DMS53 treated with DMSO at 0.1 percent for 48 hours (cell line): Measurements from ENCODE around the gene UBN1.
"Not testable (repeated sequence)": the region's sequence is repeated elsewhere in the genome, so short reads cannot be mapped to it uniquely, and the experiment has no call there.

Experiments
- DNase-seq: peaks from one replicate; lab custom pipeline; 2025; ENCODE audit not compliant: unreplicated experiment; lab: John Stamatoyannopoulos, UW

Gene UBN1

GRCh38 chr16:4927661-4928060 lies 80.4 kb downstream of the UBN1 start:
- DNase-seq = no peak

- no peak for DNase-seq
These were observed 80.9 kb downstream of the UBN1 start for GRCh38 chr16:4928227-4928626.

DNA sequence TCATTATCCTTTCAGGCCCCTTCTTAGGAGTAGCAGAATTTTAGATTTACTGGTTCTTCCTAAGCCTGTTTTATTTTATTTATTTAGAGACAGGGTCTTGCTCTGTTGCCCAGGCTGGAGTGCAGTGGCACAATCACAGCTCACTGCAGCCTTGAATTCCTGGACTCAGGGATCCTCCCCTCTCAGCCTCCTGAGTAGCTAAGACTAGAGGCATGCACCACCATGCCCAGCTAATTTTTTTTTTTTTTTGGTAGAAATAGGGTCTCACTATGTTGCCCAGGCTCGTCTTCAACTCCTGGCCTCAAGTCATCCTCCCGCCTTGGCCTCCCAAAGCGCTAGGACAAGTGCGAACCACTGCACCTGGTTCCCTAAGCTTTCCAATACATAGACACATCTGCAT lies 82.3 kb downstream of the UBN1 start:
- not testable (repeated sequence) for DNase-seq

DNA sequence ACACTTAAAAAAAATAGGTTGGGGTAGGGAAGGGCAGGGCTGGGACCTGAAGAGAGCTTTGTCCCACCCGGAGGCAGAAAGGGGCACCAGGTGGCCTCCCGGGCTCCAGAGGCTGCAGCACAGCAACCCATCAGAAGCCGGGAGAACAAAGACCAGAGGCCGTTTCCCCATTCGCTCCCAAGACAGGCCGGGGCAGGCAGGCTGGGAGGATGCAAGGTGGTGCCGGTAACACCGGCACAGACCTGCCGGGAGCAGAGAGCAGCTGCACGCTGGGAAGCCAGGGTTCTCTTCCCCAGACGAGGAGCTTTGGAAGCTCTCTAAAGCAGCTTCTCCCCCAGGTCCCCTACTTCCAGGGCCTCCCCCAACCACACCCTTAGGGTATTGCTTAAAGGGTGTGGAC lies 84.1 kb downstream of the UBN1 start:
- no peak for DNase-seq
